ENCODE results near the gene C3orf18.

C3orf18 gene

GRCh38 chr3:50554553-50554952, 13.0 kb downstream of the C3orf18 start:
- no peak for DNase-seq (ENCODE audit: low read depth in 1 of 2, low spot score in 1 of 2)
- peaks cover 9% of the 10 kb centered on the region for H3K27me3 ChIP-seq (ENCODE audit: insufficient read depth, poor library complexity, severe bottlenecking)
- no peak for TF ChIP-seq CTCF (IDR thresholded peaks at IDR 0.05; ENCODE audit: insufficient read depth, low read length)
- no peak for TF ChIP-seq SPI1 (IDR thresholded peaks at IDR 0.05; ENCODE audit: borderline replicate concordance, low read depth)
- TF ChIP-seq GABPA (IDR thresholded peaks at IDR 0.05; ENCODE audit: low read depth): no peak
- TF ChIP-seq REST (IDR thresholded peaks at IDR 0.05; ENCODE audit: insufficient replicate concordance, low read depth): no peak
- TF ChIP-seq POLR2AphosphoS5 (IDR thresholded peaks at IDR 0.05; ENCODE audit: low read depth): no peak
- H3K27ac ChIP-seq (replicated peaks): no peak overlapping the region
- H3K4me3 ChIP-seq (replicated peaks; ENCODE audit: insufficient read depth, low read length): no peak overlapping the region

- Histone ChIP-seq H3K4me3 (replicated peaks; ENCODE audit: insufficient read depth, low read length) (no peak overlapping the region), H3K27me3 (ENCODE audit: insufficient read depth, poor library complexity, severe bottlenecking) (no peaks in the 10 kb centered on the region), H3K27ac (replicated peaks) (no peak overlapping the region)
- TF ChIP-seq REST (IDR thresholded peaks at IDR 0.05; ENCODE audit: insufficient replicate concordance, low read depth) (no peak), CTCF (IDR thresholded peaks at IDR 0.05; ENCODE audit: insufficient read depth, low read length) (no peak), SPI1 (IDR thresholded peaks at IDR 0.05; ENCODE audit: borderline replicate concordance, low read depth) (no peak), GABPA (IDR thresholded peaks at IDR 0.05; ENCODE audit: low read depth) (no peak), POLR2AphosphoS5 (IDR thresholded peaks at IDR 0.05; ENCODE audit: low read depth) (no peak)
- no peak for DNase-seq (ENCODE audit: low read depth in 1 of 2, low spot score in 1 of 2)
Observed at GRCh38 chr3:50552598-50552997, 14.9 kb downstream of the C3orf18 start.

GRCh38 chr3:50551681-50552435, 15.7 kb downstream of the C3orf18 start:
- H3K27me3 ChIP-seq (ENCODE audit: insufficient read depth, poor library complexity, severe bottlenecking): no peaks in the 10 kb centered on the region
- H3K4me3 ChIP-seq (replicated peaks; ENCODE audit: insufficient read depth, low read length): no peak overlapping the region
- no peak overlapping the region for H3K27ac ChIP-seq (replicated peaks)
- DNase-seq (ENCODE audit: low read depth in 1 of 2, low spot score in 1 of 2): no peak
- TF ChIP-seq POLR2AphosphoS5 (IDR thresholded peaks at IDR 0.05; ENCODE audit: low read depth): no peak
- no peak for TF ChIP-seq CTCF (IDR thresholded peaks at IDR 0.05; ENCODE audit: insufficient read depth, low read length)

Measured in HL-60 (cell line).